GM12878 (cell line): ENCODE data around the gene SDS. TPM values are rescaled to one million over a fixed set of nuclear protein-coding genes. Genes with fewer than 3 reads are reported as not detected.

Source experiments
- ATAC-seq: fragments of 200-7000 bp; cut with Tn5 transposase; 3 replicates; pipeline ENCODE4 v1.9.1; 2020; ENCODE audit warnings: mild to moderate bottlenecking, moderate library complexity
- BruUV-seq: library from RNA; stranded (reverse); fragments of 400-500 nt; replicated peaks from 2 replicates; lab custom pipeline; 2021; lab: Mats Ljungman, UMichigan
- CTCF ChIA-PET: fragments of 300-600 bp; sonication (Branson Sonifier 250); formaldehyde crosslinking; extraction: SDS; loops from one replicate; lab custom pipeline; 2021; ENCODE audit warnings: inconsistent platforms; lab: Yijun Ruan, JAX
- POLR2A ChIA-PET: fragments of 350-600 bp; formaldehyde crosslinking; extraction: SDS; loops from one replicate; lab custom pipeline; 2021; ENCODE audit warnings: inconsistent platforms; lab: Charles Lee
- RAD21 ChIA-PET: fragments of 300-600 bp; sonication (Branson Sonifier 250); formaldehyde crosslinking; loops from one replicate; lab custom pipeline; 2023; ENCODE audit warnings: antibody characterized with exemption; ENCODE audit not compliant: unreplicated experiment; lab: Charles Lee
- SMC1A ChIA-PET: fragments of 300-600 bp; sonication (Branson Sonifier 250); formaldehyde crosslinking; loops from one replicate; lab custom pipeline; 2023; ENCODE audit not compliant: unreplicated experiment, uncharacterized antibody; lab: Charles Lee
- DNase-seq: peaks from one replicate; pipeline ENCODE4 v3.0.0-alpha.2; 2011; ENCODE audit warnings: low read depth, low spot score
- FAIRE-seq: peaks from 3 replicates; lab custom pipeline; 2011; peaks lifted over from hg19 to GRCh38; lab: Jason Lieb, UNC
- H2AFZ ChIP-seq: 2 replicates; pipeline ENCODE4 v1.6.0; 2011; ENCODE audit warnings: low read depth, low read length, control low read depth; ENCODE audit not compliant: control insufficient read depth
- H3K27ac ChIP-seq: 2 replicates; pipeline ENCODE4 v1.5.1; 2011; ENCODE audit warnings: control low read depth; ENCODE audit not compliant: control insufficient read depth, insufficient read depth
- H3K27me3 ChIP-seq, 2 experiments: replicated peaks in 1 of 2; 2 replicates each; pipeline versions ENCODE4 v1.6.0 to v1.6.1; 2011; ENCODE audit warnings: low read length in 1 of 2; ENCODE audit not compliant: control insufficient read depth in 2 of 2, insufficient read depth in 2 of 2
- H3K36me3 ChIP-seq, 2 experiments: 2 replicates each; pipeline ENCODE4 v1.5.1; 2011; ENCODE audit warnings: low read length in 1 of 2; ENCODE audit not compliant: control insufficient read depth in 2 of 2, insufficient read depth in 2 of 2
- H3K4me1 ChIP-seq: 2 replicates; pipeline ENCODE4 v1.6.1; 2011; ENCODE audit warnings: mild to moderate bottlenecking, low read length, moderate library complexity, mixed read lengths; ENCODE audit not compliant: control insufficient read depth, insufficient read depth
- H3K4me2 ChIP-seq: 2 replicates; pipeline ENCODE4 v1.6.0; 2011; ENCODE audit warnings: control low read depth; ENCODE audit not compliant: control insufficient read depth, insufficient read depth
- H3K4me3 ChIP-seq: fragments of 200-600 bp; sonication (generic); 2 replicates; pipeline ENCODE4 v1.5.1; 2016
- H3K79me2 ChIP-seq: 2 replicates; pipeline ENCODE4 v1.6.0; 2011; ENCODE audit warnings: low read length; ENCODE audit not compliant: control insufficient read depth, insufficient read depth
- H3K9ac ChIP-seq: 2 replicates; pipeline ENCODE4 v1.8.0; 2011; ENCODE audit warnings: low read length, control low read depth, mixed read lengths; ENCODE audit not compliant: control insufficient read depth, insufficient read depth
- H3K9me3 ChIP-seq: replicated peaks from 3 replicates; pipeline ENCODE4 v1.5.1; 2011; ENCODE audit warnings: mild to moderate bottlenecking, low read length; ENCODE audit not compliant: control insufficient read depth, insufficient read depth
- H4K20me1 ChIP-seq: 2 replicates; pipeline ENCODE4 v1.6.0; 2011; ENCODE audit not compliant: control insufficient read depth, insufficient read depth
- E2F4 ChIP-seq: IDR thresholded peaks from 2 replicates; pipeline ENCODE4 v1.6.1; 2012; ENCODE audit warnings: low read depth, low read length, improper control_type of control experiment
- E2F8 ChIP-seq: fragments of 450-650 bp; IDR thresholded peaks from 2 replicates; pipeline ENCODE4 v1.6.1; 2018; ENCODE audit warnings: mild to moderate bottlenecking, low read depth, moderate library complexity; ENCODE audit not compliant: partially characterized antibody
- E4F1 ChIP-seq: fragments of 450-650 bp; IDR thresholded peaks from 2 replicates; pipeline ENCODE4 v1.6.1; 2018; ENCODE audit warnings: borderline replicate concordance, mild to moderate bottlenecking; ENCODE audit not compliant: partially characterized antibody
- EP300 ChIP-seq, 2 experiments: fragments of 150-350 bp in 1 of 2; IDR thresholded peaks; 2 replicates each; pipeline ENCODE4 v1.6.1; 2011 to 2012; ENCODE audit warnings: low read depth in 2 of 2, low read length in 2 of 2, borderline replicate concordance in 1 of 2, improper control_type of control experiment in 1 of 2, inconsistent platforms in 1 of 2; ENCODE audit not compliant: control insufficient read depth in 1 of 2
- EZH2 ChIP-seq: IDR thresholded peaks from 2 replicates; pipeline ENCODE4 v1.6.1; 2012; ENCODE audit warnings: low read depth, mild to moderate bottlenecking, control low read depth, inconsistent platforms, low read length, borderline replicate concordance; ENCODE audit not compliant: control insufficient read depth
- NR2C2 ChIP-seq: IDR thresholded peaks from 2 replicates; pipeline ENCODE4 v1.6.1; 2011; ENCODE audit warnings: borderline replicate concordance, low read depth; ENCODE audit not compliant: control insufficient read depth, insufficient read length
- RAD21 ChIP-seq: IDR thresholded peaks from 2 replicates; pipeline ENCODE4 v1.6.1; 2011; ENCODE audit warnings: mild to moderate bottlenecking, low read depth, low read length, moderate library complexity; ENCODE audit not compliant: insufficient read depth
- RB1 ChIP-seq: fragments of 450-650 bp; formaldehyde crosslinking; IDR thresholded peaks from 2 replicates; pipeline ENCODE4 v1.6.1; 2017; ENCODE audit warnings: mild to moderate bottlenecking, borderline replicate concordance
- RUNX3 ChIP-seq: IDR thresholded peaks from 2 replicates; pipeline ENCODE4 v1.6.1; 2012; ENCODE audit warnings: low read length, inconsistent platforms
- SMC3 ChIP-seq: IDR thresholded peaks from 2 replicates; pipeline ENCODE4 v1.6.1; 2011; ENCODE audit warnings: low read length, improper control_type of control experiment, borderline replicate concordance
- ZBTB4 ChIP-seq: fragments of 450-650 bp; formaldehyde crosslinking; IDR thresholded peaks from 2 replicates; pipeline ENCODE4 v1.4.0; 2022; ENCODE audit warnings: mild to moderate bottlenecking, moderate library complexity
- WGBS: methylation state at CpG from one replicate; pipeline ENCODE4 v1.1.6; 2016; ENCODE audit warnings: low lambda C conversion rate; ENCODE audit not compliant: insufficient replicate concordance, insufficient coverage; ENCODE audit errors: missing lambda C conversion rate; 5-methylcytosine and 5-hydroxymethylcytosine counted together
- in situ Hi-C: fragments of 300-500 bp; cut with MboI; formaldehyde crosslinking; loops from 9 replicates; pipeline ENCODE4 v1.14.3; 2018; ENCODE audit warnings: mixed read lengths
- intact Hi-C: fragments of 100-400 bp; cut with micrococcal nuclease; formaldehyde crosslinking; loops from one replicate; pipeline ENCODE4 v1.14.2; 2022; ENCODE audit not compliant: unreplicated experiment
- polyA plus RNA-seq, 11 experiments: library from polyadenylated mRNA; depleted of rRNA in 4 of 11; unstranded in 6 of 11; stranded (reverse) in 5 of 11; fragments of >200 nt; fragmentation: Nextera tagmentation in 4 of 11; fragmentation: Illumina TruSeq in 1 of 11; extraction: Ambion mirVana in 4 of 11; extraction: Trizol in 1 of 11; gene quantifications; 1 replicate in 1 of 11; 2 replicates in 10 of 11; pipeline versions ENCODE4 v1.2.1 to v1.2.3, GENCODE V29; 2011 to 2016; ENCODE audit warnings: inconsistent platforms in 2 of 11, missing spikeins in 2 of 11, low read depth in 1 of 11
- total RNA-seq, 4 experiments: library from RNA; depleted of rRNA in 3 of 4; stranded (reverse); fragments of >200 nt in 3 of 4; fragmentation: Illumina TruSeq in 1 of 4; extraction: Trizol in 1 of 4; gene quantifications; 2 replicates each; pipeline versions ENCODE4 v1.2.1 to v1.2.3, GENCODE V29; 2013 to 2021

SDS gene
- total and polyA plus RNA-seq, 10 of the 15 experiments (the other 5 are each of a cell fraction or from before 2014, with no cell fraction given) = 0.18 TPM; not detected in 9

GRCh38 chr12:113400362-113400761 is 3.3 kb downstream of the SDS start (continued):
- no peak for TF ChIP-seq EZH2

GRCh38 chr12:113399490-113399889 is 4.2 kb downstream of the SDS start:
- WGBS = 40% methylated on average over 12 of the region's 12 CpGs
- DNase-seq = no peak
- RAD21 ChIA-PET = no interaction called here
- H3K79me2 ChIP-seq = no peaks in the 10 kb centered on the region
- FAIRE-seq = no peak
- peaks cover 7% of the 10 kb centered on the region; the same call in 1 of the 2 replicates for H3K4me1 ChIP-seq
- no peaks in the 10 kb centered on the region for H3K27me3 ChIP-seq
- H3K4me2 ChIP-seq = no peak overlapping the region
- H3K4me3 ChIP-seq = no peak overlapping the region
- H3K9ac ChIP-seq = no peak overlapping the region
- no peak for ATAC-seq
- H3K27ac ChIP-seq = no peak overlapping the region
- in situ Hi-C loops = no loop called here
- SMC1A ChIA-PET = interaction anchor here (1.3 kb wide), 1 partner anchor 37 kb away, joined by 3 read pairs; no protein-coding TSS in a partner anchor
- intact Hi-C loops = no loop called here
- no peaks in the 10 kb centered on the region for H3K9me3 ChIP-seq
- no TSS peak for BruUV-seq
- H4K20me1 ChIP-seq = no peaks in the 10 kb centered on the region
- CTCF ChIA-PET = no interaction called here
- no peaks in the 10 kb centered on the region for H3K36me3 ChIP-seq
- POLR2A ChIA-PET = no interaction called here
- no peak overlapping the region for H2AFZ ChIP-seq
- TF ChIP-seq E4F1 (no peak), RB1 (no peak), ZBTB4 (CRISPR knock-in tag) (no peak), RAD21 (no peak), RUNX3 (no peak), NR2C2 (no peak), E2F4 (no peak), EP300 (IDR thresholded peaks at IDR 0.05; ENCODE audit: borderline replicate concordance in 1 of 2, control insufficient read depth in 1 of 2, low read depth in 2 of 2, low read length in 2 of 2) (no peak), SMC3 (no peak), E2F8 (no peak)
